ENCODE data around the gene GLT8D2. TPM values are rescaled to one million over a fixed set of nuclear protein-coding genes. Genes with fewer than 3 reads are reported as not detected.
A peak's percentile ranks its signal among the peaks of the same experiment; 100 is the strongest.

Gene GLT8D2
- total and polyA plus RNA-seq, 2 donors from 2014 or later, result 7.0 to 7.7 TPM

DNA sequence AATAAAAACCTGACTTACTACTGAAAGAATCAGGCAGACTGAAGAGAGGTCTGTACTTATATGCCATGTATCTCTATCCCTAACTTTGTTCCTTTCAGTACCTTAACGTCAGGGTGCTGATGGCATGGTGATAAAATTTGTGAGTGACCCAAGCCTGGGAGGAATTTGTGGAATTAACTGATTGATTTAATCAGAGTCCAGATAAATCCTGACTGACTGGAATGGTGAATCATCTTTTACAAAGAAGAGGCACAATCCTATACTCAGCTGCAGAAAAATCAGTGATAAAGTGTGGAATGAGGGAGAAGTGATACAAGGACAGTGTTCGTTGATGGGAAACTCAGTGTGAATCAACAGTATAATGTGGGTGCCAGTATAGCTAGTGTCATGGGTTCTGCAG lies 80.6 kb downstream of the GLT8D2 start:
- TF ChIP-seq CTCF (IDR thresholded peaks at IDR 0.05; ENCODE audit: borderline replicate concordance, extremely low read depth, insufficient read depth), result no peak
- Histone ChIP-seq H3K4me1 (ENCODE audit: control insufficient read depth in 2 of 3, insufficient read depth in 2 of 3, low read depth in 1 of 3, low read length in 3 of 3) (peaks cover 0 to 16% (median 8%) of the 10 kb centered on the region in 3 donors), H3K9me3 (ENCODE audit: control insufficient read depth in 2 of 3, insufficient read depth in 1 of 3, low read length in 3 of 3) (no peaks in the 10 kb centered on the region), H3K27ac (ENCODE audit: low read depth in 2 of 2, low read length in 2 of 2) (no peak overlapping the region), H3K36me3 (ENCODE audit: control insufficient read depth in 2 of 3, insufficient read depth in 3 of 3, low read length in 3 of 3) (peaks cover 0 to 2% (median 0%) of the 10 kb centered on the region in 3 donors), H3K9ac (ENCODE audit: low read length in 3 of 3) (no peak overlapping the region), H3K4me3 (ENCODE audit: low read length in 3 of 3) (no peak overlapping the region), H3K27me3 (ENCODE audit: control insufficient read depth, insufficient read depth, low read length) (no peaks in the 10 kb centered on the region)
- intact Hi-C loops (cut with DNase I), result no loop called here
- no peak for DNase-seq
- no peak for FAIRE-seq

DNA sequence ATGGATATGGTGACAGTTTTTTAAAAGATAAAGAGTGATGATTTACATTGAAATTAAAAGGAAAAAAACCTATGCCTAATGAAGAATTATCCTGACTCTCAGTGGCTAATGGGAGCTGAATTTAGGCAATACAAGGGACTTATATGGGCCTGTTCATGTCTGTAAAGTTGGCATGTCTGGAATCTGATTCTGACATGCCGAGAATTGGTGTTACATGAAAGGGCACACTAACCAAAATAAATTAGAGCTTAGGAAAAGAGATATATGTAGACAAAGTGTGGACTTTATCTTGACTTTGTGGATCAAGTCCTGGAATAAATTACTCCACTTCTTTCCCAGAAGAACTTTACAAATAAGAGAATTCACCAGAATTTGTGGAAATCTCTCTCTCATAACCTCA lies 83.3 kb downstream of the GLT8D2 start:
- TF ChIP-seq CTCF (IDR thresholded peaks at IDR 0.05; ENCODE audit: borderline replicate concordance, extremely low read depth, insufficient read depth), result no peak

GRCh38 chr12:103965590-103966504 lies 84.1 kb downstream of the GLT8D2 start, which contains the start of gene TDG:
TSS of gene TDG (plus strand) at chr12:103965872. CDS start at chr12:103966038, 166 bp downstream.
- FAIRE-seq, result no peak
- peak; percentile 99 to 100 (median 99) for DNase-seq
- intact Hi-C loops (cut with DNase I), result no loop called here
- peaks cover 0 to 17% (median 10%) of the 10 kb centered on the region in 3 donors for H3K4me1 ChIP-seq (ENCODE audit: control insufficient read depth in 2 of 3, insufficient read depth in 2 of 3, low read depth in 1 of 3, low read length in 3 of 3)
- H3K9me3 ChIP-seq (ENCODE audit: control insufficient read depth in 2 of 3, insufficient read depth in 1 of 3, low read length in 3 of 3), result no peaks in the 10 kb centered on the region
- H3K4me3 ChIP-seq (ENCODE audit: low read length in 3 of 3), result peak within 1 kb of the TSS; percentile 84 to 100 (median 93)
- H3K36me3 ChIP-seq (ENCODE audit: control insufficient read depth in 2 of 3, insufficient read depth in 3 of 3, low read length in 3 of 3), result peaks cover 0 to 2% (median 0%) of the 10 kb centered on the region in 3 donors
- TF ChIP-seq CTCF (IDR thresholded peaks at IDR 0.05; ENCODE audit: borderline replicate concordance, extremely low read depth, insufficient read depth), result no peak
- no peaks in the 10 kb centered on the region for H3K27me3 ChIP-seq (ENCODE audit: control insufficient read depth, insufficient read depth, low read length)
- H3K27ac ChIP-seq (ENCODE audit: low read depth in 2 of 2, low read length in 2 of 2), result peak within 1 kb of the TSS; percentile 64 to 93
- H3K9ac ChIP-seq (ENCODE audit: low read length in 3 of 3), result peak within 1 kb of the TSS; percentile 93 to 100 (median 96)

More for the DNA sequence above, 83.3 kb downstream of the GLT8D2 start:
- Histone ChIP-seq H3K4me3 (ENCODE audit: low read length in 3 of 3) (peak overlapping the region; percentile 84 to 100 (median 93)), H3K27me3 (ENCODE audit: control insufficient read depth, insufficient read depth, low read length) (no peaks in the 10 kb centered on the region), H3K9me3 (ENCODE audit: control insufficient read depth in 2 of 3, insufficient read depth in 1 of 3, low read length in 3 of 3) (no peaks in the 10 kb centered on the region), H3K36me3 (ENCODE audit: control insufficient read depth in 2 of 3, insufficient read depth in 3 of 3, low read length in 3 of 3) (peaks cover 0 to 2% (median 0%) of the 10 kb centered on the region in 3 donors), H3K27ac (ENCODE audit: low read depth in 2 of 2, low read length in 2 of 2) (no peak overlapping the region), H3K9ac (ENCODE audit: low read length in 3 of 3) (peak overlapping the region; percentile 50 to 96 (median 93)), H3K4me1 (ENCODE audit: control insufficient read depth in 2 of 3, insufficient read depth in 2 of 3, low read depth in 1 of 3, low read length in 3 of 3) (peaks cover 0 to 17% (median 10%) of the 10 kb centered on the region in 3 donors)
- DNase-seq (peak in 1 of 5 donors; percentile 18), FAIRE-seq (no peak)
- intact Hi-C loops (cut with DNase I), result no loop called here

Measured in kidney (tissue), 14 donors.